Activated gamma-delta T cell (primary cell): ENCODE measurements around the gene SLC66A2.
A peak's percentile ranks its signal among the peaks of the same experiment; 100 is the strongest.
"Not testable (repeated sequence)": the region's sequence is repeated elsewhere in the genome, so short reads cannot be mapped to it uniquely, and the experiment has no call there.

Experiments
- DNase-seq: peaks from one replicate; lab custom pipeline; 2025; lab: John Stamatoyannopoulos, UW

SLC66A2 gene

GRCh38 chr18:79971211-79971952 is 19.9 kb upstream of the SLC66A2 start:
- DNase-seq = no peak

- no peak for DNase-seq
Observed at GRCh38 chr18:79970419-79971133, 19.1 kb upstream of the SLC66A2 start.

GRCh38 chr18:79965119-79965902 is 13.9 kb upstream of the SLC66A2 start:
- DNase-seq = no peak

GRCh38 chr18:79964330-79965118 is 13.1 kb upstream of the SLC66A2 start, which contains the start of gene HSBP1L1:
HSBP1L1 (plus strand) TSS chr18:79964643; CDS start chr18:79964736, 93 bp downstream.
- DNase-seq = peak; percentile 56

- no peak for DNase-seq
Observed at GRCh38 chr18:79963658-79964329, 12.3 kb upstream of the SLC66A2 start.

- DNase-seq = peak; percentile 42
Observed at GRCh38 chr18:79962835-79963657, 11.6 kb upstream of the SLC66A2 start.

GRCh38 chr18:79962311-79962710 is 10.9 kb upstream of the SLC66A2 start:
- DNase-seq = no peak

GRCh38 chr18:79961527-79962291 is 10.3 kb upstream of the SLC66A2 start:
- DNase-seq = no peak

- no peak for DNase-seq
Observed at GRCh38 chr18:79960921-79961526, 9.6 kb upstream of the SLC66A2 start.

GRCh38 chr18:79960161-79960801 is 8.8 kb upstream of the SLC66A2 start:
- DNase-seq = not testable (repeated sequence)

- DNase-seq = no peak
Observed at GRCh38 chr18:79958981-79959380, 7.5 kb upstream of the SLC66A2 start.

GRCh38 chr18:79956276-79956675 is 4.8 kb upstream of the SLC66A2 start:
- DNase-seq = no peak

GRCh38 chr18:79955302-79956075 is 4.0 kb upstream of the SLC66A2 start:
- DNase-seq = no peak

GRCh38 chr18:79954791-79955190 is 3.3 kb upstream of the SLC66A2 start:
- DNase-seq = no peak

- no peak for DNase-seq
Observed at GRCh38 chr18:79953971-79954651, 2.7 kb upstream of the SLC66A2 start.

GRCh38 chr18:79952996-79953559 is 1.6 kb upstream of the SLC66A2 start:
- DNase-seq = no peak
